HepG2 (cell line): ENCODE measurements around the gene NHERF2. TPM values are rescaled to one million over a fixed set of nuclear protein-coding genes. Genes with fewer than 3 reads are reported as not detected.

Source experiments
- ARID3A ChIP-seq: IDR thresholded peaks from 2 replicates; pipeline ENCODE4 v1.6.1; 2012; ENCODE audit warnings: low read depth, low read length, improper control_type of control experiment
- NFAT5 ChIP-seq: sonication (generic); formaldehyde crosslinking; IDR thresholded peaks from 2 replicates; pipeline ENCODE4 v1.4.0; 2020; ENCODE audit warnings: missing genetic modification reagents
- POLR2A ChIP-seq, 2 experiments: IDR thresholded peaks; 2 replicates each; pipeline ENCODE4 v1.6.1; 2011; ENCODE audit warnings: low read depth in 2 of 2, low read length in 2 of 2, mild to moderate bottlenecking in 1 of 2, moderate library complexity in 1 of 2; ENCODE audit not compliant: insufficient read depth in 1 of 2
- PPARG ChIP-seq: conservative IDR thresholded peaks from 2 replicates; pipeline ENCODE4 v1.6.1; 2016; ENCODE audit warnings: missing biosample characterization, missing genetic modification reagents
- RFXAP ChIP-seq: sonication (generic); formaldehyde crosslinking; IDR thresholded peaks from 2 replicates; pipeline ENCODE4 v1.4.0; 2020; ENCODE audit warnings: missing genetic modification reagents, borderline replicate concordance
- SALL2 ChIP-seq: sonication (generic); formaldehyde crosslinking; IDR thresholded peaks from 2 replicates; pipeline ENCODE4 v1.8.1; 2023; ENCODE audit warnings: mild to moderate bottlenecking, missing genetic modification reagents, inconsistent platforms
- TGIF2 ChIP-seq: IDR thresholded peaks from 2 replicates; pipeline ENCODE4 v1.6.1; 2016; ENCODE audit warnings: control low read depth, missing compliant biosample characterization
- ZBTB34 ChIP-seq: sonication (generic); formaldehyde crosslinking; IDR thresholded peaks from 2 replicates; pipeline ENCODE4 v1.8.0; 2022; ENCODE audit warnings: mild to moderate bottlenecking, missing genetic modification reagents
- ZNF20 ChIP-seq: sonication (generic); formaldehyde crosslinking; IDR thresholded peaks from 2 replicates; pipeline ENCODE4 v1.4.0; 2020; ENCODE audit warnings: mild to moderate bottlenecking, moderate library complexity, missing genetic modification reagents
- ZNF709 ChIP-seq: sonication (generic); formaldehyde crosslinking; IDR thresholded peaks from 2 replicates; pipeline ENCODE4 v1.5.0; 2020; ENCODE audit warnings: mild to moderate bottlenecking, missing genetic modification reagents
- ZNF850 ChIP-seq: sonication (generic); formaldehyde crosslinking; conservative IDR thresholded peaks from 2 replicates; pipeline ENCODE4 v1.9.0; 2021; ENCODE audit warnings: mild to moderate bottlenecking, missing genetic modification reagents
- ZNF883 ChIP-seq: sonication (generic); formaldehyde crosslinking; IDR thresholded peaks from 2 replicates; pipeline ENCODE4 v1.5.1; 2020; ENCODE audit warnings: mild to moderate bottlenecking, missing genetic modification reagents; ENCODE audit errors: not compliant biosample characterization
- ZSCAN20 ChIP-seq: sonication (generic); formaldehyde crosslinking; IDR thresholded peaks from 2 replicates; pipeline ENCODE4 v1.4.0; 2020; ENCODE audit warnings: missing genetic modification reagents, mild to moderate bottlenecking, borderline replicate concordance
- polyA plus RNA-seq, 8 experiments: library from polyadenylated mRNA; depleted of rRNA in 3 of 8; stranded (reverse) in 7 of 8; unstranded in 1 of 8; fragments of >200 nt; fragmentation: Illumina TruSeq in 4 of 8; extraction: Trizol in 4 of 8; gene quantifications; 2 replicates each; pipeline versions ENCODE4 v1.2.1 to v1.2.3, GENCODE V29; 2011 to 2016; ENCODE audit warnings: low read depth in 4 of 8, missing spikeins in 1 of 8, mixed read lengths in 1 of 8; ENCODE audit not compliant: insufficient read depth in 1 of 8
- total RNA-seq, 5 experiments: library from RNA; depleted of rRNA; stranded (reverse); fragments of >200 nt; fragmentation: Illumina TruSeq; extraction: Trizol; gene quantifications; 2 replicates each; pipeline ENCODE4 v1.2.3, GENCODE V29; 2016; ENCODE audit warnings: low read depth in 1 of 5

NHERF2 gene
- total and polyA plus RNA-seq, 2 of the 13 experiments (the other 11 are each of a cell fraction or from before 2014, with no cell fraction given): 23.7 to 39.3 TPM

- no peak for TF ChIP-seq NFAT5 (CRISPR knock-in tag)
- TF ChIP-seq ZNF709 (CRISPR knock-in tag): no peak
- no peak for TF ChIP-seq TGIF2 (CRISPR knock-in tag)
- TF ChIP-seq RFXAP: peak; percentile 24; the same call in 1 of the 2 replicates
- TF ChIP-seq ARID3A: no peak
- TF ChIP-seq ZNF20 (CRISPR knock-in tag): no peak
- no peak for TF ChIP-seq POLR2A (IDR thresholded peaks at IDR 0.05; ENCODE audit: insufficient read depth in 1 of 2, low read depth in 2 of 2, low read length in 2 of 2)
- TF ChIP-seq ZSCAN20: no peak
- TF ChIP-seq SALL2 (CRISPR knock-in tag): no peak
- peak; percentile 17 for TF ChIP-seq ZNF883 (CRISPR knock-in tag)
- TF ChIP-seq PPARG (CRISPR knock-in tag): no peak
- TF ChIP-seq ZBTB34 (CRISPR knock-in tag): no peak
- no peak for TF ChIP-seq ZNF850 (CRISPR knock-in tag)
These were observed 8.2 kb downstream of the NHERF2 start (continued) for GRCh38 chr16:2034696-2035430.
